Fibroblast of pulmonary artery (primary cell): ENCODE data around the gene MBOAT2.

ENCODE experiments used
- DNase-seq: peaks from one replicate; pipeline ENCODE4 v3.0.0-alpha.2; 2010; ENCODE audit warnings: low read depth
- H3K4me3 ChIP-seq: replicated peaks from 2 replicates; pipeline ENCODE4 v1.5.1; 2011; ENCODE audit warnings: low read depth, mild to moderate bottlenecking, control low read depth, low read length, moderate library complexity
- CTCF ChIP-seq: IDR thresholded peaks from 2 replicates; pipeline ENCODE4 v1.5.1; 2011; ENCODE audit warnings: mild to moderate bottlenecking, control low read depth, low read length, inconsistent platforms; ENCODE audit errors: missing control alignments

Gene MBOAT2

GRCh38 chr2:9029721-9030120 lies 26.2 kb upstream of the MBOAT2 start:
- TF ChIP-seq CTCF, result no peak
- no peak for DNase-seq
- no peak overlapping the region for H3K4me3 ChIP-seq

GRCh38 chr2:9027884-9028283 lies 24.4 kb upstream of the MBOAT2 start:
- no peak for DNase-seq

GRCh38 chr2:9025746-9026145 lies 22.3 kb upstream of the MBOAT2 start:
- TF ChIP-seq CTCF, result no peak
- no peak overlapping the region for H3K4me3 ChIP-seq
- DNase-seq, result no peak

More at GRCh38 chr2:9027884-9028283, 24.4 kb upstream of the MBOAT2 start:
- no peak overlapping the region for H3K4me3 ChIP-seq
- TF ChIP-seq CTCF, result no peak

- H3K4me3 ChIP-seq, result no peak overlapping the region
- DNase-seq, result no peak
- no peak for TF ChIP-seq CTCF
These were observed 21.1 kb upstream of the MBOAT2 start for GRCh38 chr2:9024575-9024974.

GRCh38 chr2:9021563-9022211 lies 18.2 kb upstream of the MBOAT2 start:
- no peak for TF ChIP-seq CTCF
- no peak for DNase-seq
- H3K4me3 ChIP-seq, result no peak overlapping the region

GRCh38 chr2:9020267-9020666 lies 16.8 kb upstream of the MBOAT2 start:
- DNase-seq, result no peak
- no peak for TF ChIP-seq CTCF

GRCh38 chr2:9018534-9018933 lies 15.1 kb upstream of the MBOAT2 start:
- no peak for DNase-seq

More at GRCh38 chr2:9020267-9020666, 16.8 kb upstream of the MBOAT2 start:
- no peak overlapping the region for H3K4me3 ChIP-seq

More at GRCh38 chr2:9018534-9018933, 15.1 kb upstream of the MBOAT2 start:
- H3K4me3 ChIP-seq, result no peak overlapping the region
- TF ChIP-seq CTCF, result no peak
